ENCODE results near the gene CACHD1.

Gene CACHD1

DNA sequence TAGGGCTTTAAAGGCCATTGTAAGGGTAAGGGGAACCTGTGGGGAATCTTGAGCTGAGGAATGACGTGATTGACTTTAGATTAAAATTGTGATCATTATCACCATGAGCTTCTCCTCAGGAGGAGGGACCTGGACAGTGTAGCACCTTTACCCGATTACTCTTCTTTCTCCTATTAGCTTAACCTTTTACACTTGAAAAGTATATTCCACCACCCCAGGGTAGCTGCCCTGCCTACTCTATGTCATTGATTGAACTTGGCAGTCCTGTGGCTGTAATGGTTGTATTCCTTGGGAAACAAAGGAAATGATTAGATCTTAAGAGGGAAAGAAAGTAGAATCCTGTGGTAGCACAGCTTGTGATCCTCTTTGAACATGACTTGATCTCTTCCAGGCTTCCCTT, 47.7 kb downstream of the CACHD1 start:
- FAIRE-seq, result no peak

GRCh38 chr1:64518692-64519481, 49.0 kb downstream of the CACHD1 start:
- FAIRE-seq (no peak), DNase-seq (ENCODE audit: extremely low spot score, insufficient read length, low read depth) (no peak)

More for the DNA sequence above, 47.7 kb downstream of the CACHD1 start:
- DNase-seq (ENCODE audit: extremely low spot score, insufficient read length, low read depth), result no peak

- FAIRE-seq (no peak), DNase-seq (ENCODE audit: extremely low spot score, insufficient read length, low read depth) (no peak)
Observed at GRCh38 chr1:64519901-64520300, 50.0 kb downstream of the CACHD1 start.

- DNase-seq (ENCODE audit: extremely low spot score, insufficient read length, low read depth) (no peak), FAIRE-seq (no peak)
Observed at GRCh38 chr1:64522740-64523139, 52.8 kb downstream of the CACHD1 start.

DNA sequence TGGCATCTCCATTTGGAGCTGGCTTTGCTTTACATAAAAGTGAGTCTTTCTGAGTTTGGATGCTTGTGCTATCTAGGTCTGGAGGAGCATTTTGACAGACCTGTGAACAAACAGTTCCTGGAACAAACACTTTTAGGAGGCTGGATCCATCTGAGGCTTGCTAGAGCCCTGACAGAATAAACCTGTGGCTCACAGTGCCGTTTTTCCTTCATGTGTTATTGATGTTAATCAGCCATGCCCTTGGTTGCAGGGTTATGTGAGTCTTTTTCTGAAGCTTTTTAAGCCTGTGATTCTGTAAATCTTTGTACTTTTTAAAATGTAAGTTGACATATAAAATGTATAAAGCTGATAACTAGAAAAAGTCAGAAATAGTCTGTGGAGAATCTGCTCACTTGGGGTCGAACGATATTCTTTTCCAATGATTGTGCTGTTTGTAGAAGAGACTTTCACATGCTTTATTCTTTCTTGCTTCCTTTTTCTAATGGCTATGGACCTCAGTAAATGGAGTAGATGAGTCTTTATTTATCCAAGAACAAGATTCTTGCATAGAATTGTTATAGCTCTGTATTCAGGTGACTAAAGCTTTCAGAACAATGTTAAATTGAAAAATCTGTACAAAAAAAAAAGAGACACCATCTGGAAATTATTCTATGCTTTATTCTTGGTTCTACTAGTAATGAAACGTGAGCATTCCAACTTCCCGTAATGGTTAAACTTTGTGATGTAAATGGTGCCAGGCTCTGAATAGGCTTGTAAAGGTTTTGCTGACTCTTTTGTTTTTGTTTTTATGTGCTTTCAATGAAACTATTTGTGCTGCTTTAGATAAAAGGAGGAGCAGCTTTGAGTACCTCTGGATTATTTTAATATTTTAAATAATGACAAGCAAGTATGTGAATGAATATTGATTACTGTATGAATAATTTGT, 53.7 kb downstream of the CACHD1 start:
- DNase-seq (ENCODE audit: extremely low spot score, insufficient read length, low read depth) (no peak), FAIRE-seq (no peak)

- no peak for DNase-seq (ENCODE audit: extremely low spot score, insufficient read length, low read depth)
- FAIRE-seq, result no peak
Observed at GRCh38 chr1:64524614-64525013, 54.7 kb downstream of the CACHD1 start.

DNA sequence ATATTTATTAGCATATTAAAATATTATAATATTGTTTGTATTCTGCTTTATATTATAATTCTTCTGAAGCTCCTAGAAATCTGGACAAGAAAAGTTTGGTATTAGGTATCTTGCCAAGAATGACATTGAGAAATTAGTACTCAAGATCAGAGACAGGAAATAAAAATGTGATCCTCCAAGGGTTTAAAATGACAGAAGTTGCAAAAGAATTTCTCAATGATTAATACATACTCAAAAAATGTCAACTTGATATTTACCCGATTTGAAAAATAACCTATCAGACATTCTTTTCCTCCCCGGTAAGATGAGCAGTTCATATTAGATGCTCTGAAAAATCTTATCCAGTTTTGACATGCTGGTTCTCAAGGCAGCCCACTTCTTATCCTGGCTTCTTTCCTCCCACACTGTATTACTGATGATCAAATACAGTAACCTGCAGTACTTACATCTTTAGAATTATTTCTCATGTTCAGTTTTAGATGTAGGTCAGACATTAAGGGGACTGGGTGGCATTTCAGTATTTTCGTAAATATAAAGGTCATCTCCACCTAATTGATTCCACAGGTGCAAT, 55.3 kb downstream of the CACHD1 start:
- no peak for FAIRE-seq
- DNase-seq (ENCODE audit: extremely low spot score, insufficient read length, low read depth), result no peak

GRCh38 chr1:64526312-64526711, 56.4 kb downstream of the CACHD1 start:
- no peak for FAIRE-seq
- no peak for DNase-seq (ENCODE audit: extremely low spot score, insufficient read length, low read depth)

DNA sequence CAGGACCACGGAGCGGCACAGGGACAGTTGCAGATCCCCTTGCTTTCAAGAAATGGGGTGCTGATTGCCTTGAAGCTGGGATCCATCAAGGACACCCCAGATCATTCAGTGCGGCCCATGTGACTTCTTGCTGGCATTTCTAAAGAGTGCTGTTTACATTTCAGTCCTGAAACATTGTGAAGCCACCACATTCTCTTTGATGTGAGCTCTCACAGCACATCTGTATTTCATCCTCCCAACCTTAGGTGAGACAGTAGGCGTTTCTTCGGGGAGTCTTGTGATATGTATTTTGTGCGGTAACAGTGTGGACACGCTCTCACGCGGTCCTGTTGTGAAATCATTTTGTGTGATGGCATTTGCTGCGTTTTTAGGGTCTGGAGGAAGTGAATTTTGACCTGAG, 57.2 kb downstream of the CACHD1 start:
- DNase-seq (ENCODE audit: extremely low spot score, insufficient read length, low read depth) (no peak), FAIRE-seq (no peak)

GRCh38 chr1:64527786-64528185, 57.9 kb downstream of the CACHD1 start:
- DNase-seq (ENCODE audit: extremely low spot score, insufficient read length, low read depth) (no peak), FAIRE-seq (no peak)

GRCh38 chr1:64530969-64531692, 61.2 kb downstream of the CACHD1 start:
- DNase-seq (ENCODE audit: extremely low spot score, insufficient read length, low read depth) (no peak), FAIRE-seq (no peak)

DNA sequence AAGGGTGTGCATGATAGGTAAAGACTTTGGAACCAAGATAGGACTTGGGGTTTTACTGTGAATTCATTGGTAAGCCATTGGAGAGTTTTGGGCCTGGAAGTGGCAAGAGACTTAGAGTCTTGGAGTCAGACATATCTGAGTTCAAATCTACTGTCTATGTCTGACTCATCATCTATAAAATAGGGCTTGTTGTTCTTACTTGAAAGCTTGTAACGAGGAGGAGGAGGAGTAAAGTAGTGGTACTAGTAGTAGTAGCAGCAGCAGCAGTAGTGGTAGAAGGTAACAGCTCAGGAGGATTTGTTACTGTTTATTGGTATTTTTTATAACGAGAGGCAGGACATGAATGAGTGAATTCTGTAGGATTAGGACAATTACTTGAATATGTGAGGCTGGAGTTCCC, 62.7 kb downstream of the CACHD1 start:
- no peak for FAIRE-seq
- DNase-seq (ENCODE audit: extremely low spot score, insufficient read length, low read depth), result no peak

- no peak for FAIRE-seq
- DNase-seq (ENCODE audit: extremely low spot score, insufficient read length, low read depth), result no peak
Observed at GRCh38 chr1:64535938-64536835, 66.3 kb downstream of the CACHD1 start.

- FAIRE-seq, result no peak
Observed at GRCh38 chr1:64536836-64537490, 67.0 kb downstream of the CACHD1 start.

DNA sequence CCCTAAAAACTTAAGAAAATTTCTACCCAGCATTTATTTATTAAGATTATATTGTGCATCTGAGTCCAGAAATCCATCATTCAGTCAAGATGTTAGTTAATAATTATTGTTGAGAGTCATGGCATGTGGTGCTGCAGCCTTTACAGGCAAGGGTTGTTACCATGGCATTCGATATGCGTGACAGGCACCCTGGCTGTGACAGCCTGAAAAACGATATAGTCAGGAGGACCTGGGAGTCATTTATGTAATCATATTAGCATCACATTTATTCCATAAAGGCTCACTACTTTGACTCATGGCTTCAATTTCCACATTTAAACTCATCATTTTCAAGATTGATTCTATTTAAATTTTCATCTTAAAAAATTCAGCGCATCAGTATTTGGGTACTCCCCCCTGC, 68.0 kb downstream of the CACHD1 start:
- no peak for FAIRE-seq
- no peak for DNase-seq (ENCODE audit: extremely low spot score, insufficient read length, low read depth)

More at GRCh38 chr1:64536836-64537490, 67.0 kb downstream of the CACHD1 start:
- DNase-seq (ENCODE audit: extremely low spot score, insufficient read length, low read depth), result no peak

- FAIRE-seq (no peak), DNase-seq (ENCODE audit: extremely low spot score, insufficient read length, low read depth) (no peak)
Observed at GRCh38 chr1:64538389-64538788, 68.5 kb downstream of the CACHD1 start.

DNA sequence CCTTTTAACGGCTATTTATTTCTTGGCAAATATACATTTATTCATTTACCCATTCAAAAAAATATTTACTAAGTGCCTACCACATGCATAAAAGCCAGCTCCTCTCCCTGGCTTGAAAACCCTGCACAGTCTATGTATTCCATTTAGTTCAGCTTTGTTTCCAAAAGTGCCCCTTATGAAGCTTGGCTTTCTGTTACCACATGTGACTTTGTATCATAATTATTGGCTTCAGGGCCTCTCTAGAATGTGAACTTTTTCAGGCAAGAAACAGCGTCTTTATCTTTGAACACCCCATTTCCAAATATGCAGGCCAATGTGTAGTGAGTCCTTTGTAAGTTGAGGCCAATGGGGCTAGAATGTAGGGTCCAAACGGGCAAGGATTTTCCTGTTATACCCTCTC, 69.4 kb downstream of the CACHD1 start:
- no peak for DNase-seq (ENCODE audit: extremely low spot score, insufficient read length, low read depth)
- no peak for FAIRE-seq

GRCh38 chr1:64539781-64540218, 69.9 kb downstream of the CACHD1 start:
- FAIRE-seq (no peak), DNase-seq (ENCODE audit: extremely low spot score, insufficient read length, low read depth) (no peak)
